Stomach smooth muscle (tissue), 2 donors: Measurements from ENCODE around the gene THAP9.
A peak's percentile ranks its signal among the peaks of the same experiment; 100 is the strongest.
"Not testable (repeated sequence)": the region's sequence is repeated elsewhere in the genome, so short reads cannot be mapped to it uniquely, and the experiment has no call there.

Experiments
- H3K27ac ChIP-seq: one replicate; pipeline ENCODE4 v1.7.0; 2013; ENCODE audit warnings: mild to moderate bottlenecking, low read length, inconsistent platforms
- H3K27me3 ChIP-seq, 2 donors: one replicate each; pipeline ENCODE4 v1.7.0; 2013; ENCODE audit warnings: low read length in 2 of 2; ENCODE audit not compliant: insufficient read depth in 2 of 2, control insufficient read depth in 1 of 2
- H3K36me3 ChIP-seq, 2 donors: one replicate each; pipeline ENCODE4 v1.7.0; 2013; ENCODE audit warnings: low read length in 2 of 2; ENCODE audit not compliant: control insufficient read depth in 2 of 2, insufficient read depth in 2 of 2
- H3K4me1 ChIP-seq: one replicate; pipeline ENCODE4 v1.7.0; 2013; ENCODE audit warnings: low read length; ENCODE audit not compliant: control insufficient read depth, insufficient read depth
- H3K4me3 ChIP-seq, 2 donors: one replicate each; pipeline ENCODE4 v1.7.0; 2013; ENCODE audit warnings: low read length in 2 of 2
- H3K9ac ChIP-seq, 2 donors: one replicate each; pipeline ENCODE4 v1.7.0; 2013; ENCODE audit warnings: low read length in 2 of 2, mild to moderate bottlenecking in 1 of 2
- H3K9me3 ChIP-seq, 2 donors: one replicate each; pipeline ENCODE4 v1.7.0; 2013; ENCODE audit warnings: low read length in 2 of 2; ENCODE audit not compliant: control insufficient read depth in 2 of 2
- donor health status: healthy.
- donor health status: Pancreatic carcinoma.

THAP9 gene, protein sequence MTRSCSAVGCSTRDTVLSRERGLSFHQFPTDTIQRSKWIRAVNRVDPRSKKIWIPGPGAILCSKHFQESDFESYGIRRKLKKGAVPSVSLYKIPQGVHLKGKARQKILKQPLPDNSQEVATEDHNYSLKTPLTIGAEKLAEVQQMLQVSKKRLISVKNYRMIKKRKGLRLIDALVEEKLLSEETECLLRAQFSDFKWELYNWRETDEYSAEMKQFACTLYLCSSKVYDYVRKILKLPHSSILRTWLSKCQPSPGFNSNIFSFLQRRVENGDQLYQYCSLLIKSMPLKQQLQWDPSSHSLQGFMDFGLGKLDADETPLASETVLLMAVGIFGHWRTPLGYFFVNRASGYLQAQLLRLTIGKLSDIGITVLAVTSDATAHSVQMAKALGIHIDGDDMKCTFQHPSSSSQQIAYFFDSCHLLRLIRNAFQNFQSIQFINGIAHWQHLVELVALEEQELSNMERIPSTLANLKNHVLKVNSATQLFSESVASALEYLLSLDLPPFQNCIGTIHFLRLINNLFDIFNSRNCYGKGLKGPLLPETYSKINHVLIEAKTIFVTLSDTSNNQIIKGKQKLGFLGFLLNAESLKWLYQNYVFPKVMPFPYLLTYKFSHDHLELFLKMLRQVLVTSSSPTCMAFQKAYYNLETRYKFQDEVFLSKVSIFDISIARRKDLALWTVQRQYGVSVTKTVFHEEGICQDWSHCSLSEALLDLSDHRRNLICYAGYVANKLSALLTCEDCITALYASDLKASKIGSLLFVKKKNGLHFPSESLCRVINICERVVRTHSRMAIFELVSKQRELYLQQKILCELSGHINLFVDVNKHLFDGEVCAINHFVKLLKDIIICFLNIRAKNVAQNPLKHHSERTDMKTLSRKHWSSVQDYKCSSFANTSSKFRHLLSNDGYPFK

GRCh38 chr4:82900411-82901182 lies at the start of gene THAP9:
Gene THAP9, plus strand, starts transcription at chr4:82900735. Its CDS starts 68 bp downstream, at chr4:82900803.
- Histone ChIP-seq H3K36me3 (peaks cover 0 to 2% of the 10 kb centered on the region in 2 donors), H3K27me3 (no peaks in the 10 kb centered on the region), H3K9me3 (no peaks in the 10 kb centered on the region), H3K9ac (peak within 1 kb of the TSS; percentile 92 to 99), H3K4me3 (peak within 1 kb of the TSS; percentile 94 to 98), H3K4me1 (no peaks in the 10 kb centered on the region), H3K27ac (peak within 1 kb of the TSS; percentile 99)

DNA sequence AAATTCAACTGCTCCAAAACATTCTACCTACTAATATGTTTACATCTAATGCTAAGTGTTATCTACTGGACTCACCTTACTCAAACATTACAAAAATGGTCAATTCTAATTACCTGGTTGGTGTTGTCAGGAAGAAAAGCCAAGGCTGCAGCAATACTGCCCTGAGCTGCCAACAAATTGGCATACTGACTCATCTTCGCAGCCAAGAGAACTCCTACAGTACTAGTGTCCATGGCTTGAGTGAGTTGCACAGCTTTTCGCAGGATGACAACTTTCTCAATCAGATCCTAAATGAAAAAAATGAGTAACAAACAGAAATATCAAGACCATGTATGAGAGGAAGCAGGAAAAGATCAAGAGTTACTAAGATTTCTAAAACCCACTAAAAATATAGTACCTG lies 49.2 kb upstream of the THAP9 start:
- Histone ChIP-seq H3K4me1 (no peaks in the 10 kb centered on the region), H3K27ac (no peak overlapping the region), H3K9ac (no peak overlapping the region), H3K4me3 (no peak overlapping the region), H3K27me3 (no peaks in the 10 kb centered on the region), H3K9me3 (no peaks in the 10 kb centered on the region), H3K36me3 (peaks cover 42 to 50% of the 10 kb centered on the region in 2 donors)

GRCh38 chr4:82851885-82852750 lies 48.4 kb upstream of the THAP9 start:
- H3K9ac ChIP-seq: no peak overlapping the region
- H3K36me3 ChIP-seq: peaks cover 40 to 51% of the 10 kb centered on the region in 2 donors
- H3K4me3 ChIP-seq: no peak overlapping the region
- H3K27ac ChIP-seq: no peak overlapping the region
- no peaks in the 10 kb centered on the region for H3K27me3 ChIP-seq
- H3K9me3 ChIP-seq: no peaks in the 10 kb centered on the region
- H3K4me1 ChIP-seq: no peaks in the 10 kb centered on the region

GRCh38 chr4:82852751-82853285 lies 47.7 kb upstream of the THAP9 start:
- Histone ChIP-seq H3K4me1 (no peaks in the 10 kb centered on the region), H3K9me3 (no peaks in the 10 kb centered on the region), H3K27me3 (no peaks in the 10 kb centered on the region), H3K27ac (no peak overlapping the region), H3K9ac (no peak overlapping the region), H3K4me3 (no peak overlapping the region), H3K36me3 (peaks cover 39 to 49% of the 10 kb centered on the region in 2 donors)

DNA sequence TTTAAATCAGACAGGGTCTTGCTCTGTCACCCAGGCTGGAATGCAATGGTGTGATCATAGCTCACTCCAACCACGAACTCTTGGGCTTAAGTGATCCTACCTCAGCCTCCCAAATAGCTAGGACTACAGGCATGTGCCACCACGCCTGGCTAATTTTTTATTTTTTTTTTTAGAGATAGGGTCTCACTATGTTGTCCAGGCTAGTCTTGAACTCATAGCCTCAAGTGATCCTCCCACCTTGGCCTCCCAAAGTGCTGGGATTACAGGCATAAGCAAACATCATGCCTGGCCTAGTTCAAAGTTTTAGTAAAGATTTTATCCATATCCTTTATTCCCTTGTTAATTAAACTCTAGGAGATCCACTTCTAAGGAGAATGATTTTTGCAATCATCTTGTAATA lies 40.0 kb upstream of the THAP9 start:
- not testable (repeated sequence) for H3K9me3 ChIP-seq, H3K27ac ChIP-seq, H3K9ac ChIP-seq, H3K27me3 ChIP-seq, H3K4me3 ChIP-seq, H3K4me1 ChIP-seq
- peaks cover 23 to 39% of the 10 kb centered on the region in 2 donors for H3K36me3 ChIP-seq

- no peak overlapping the region for H3K4me3 ChIP-seq
- peaks cover 22 to 39% of the 10 kb centered on the region in 2 donors for H3K36me3 ChIP-seq
- H3K27me3 ChIP-seq: no peaks in the 10 kb centered on the region
- H3K9me3 ChIP-seq: no peaks in the 10 kb centered on the region
- H3K27ac ChIP-seq: no peak overlapping the region
- H3K9ac ChIP-seq: no peak overlapping the region
- H3K4me1 ChIP-seq: no peaks in the 10 kb centered on the region
These were observed 39.0 kb upstream of the THAP9 start for GRCh38 chr4:82861529-82861928.

GRCh38 chr4:82864336-82864979 lies 36.1 kb upstream of the THAP9 start:
- no peaks in the 10 kb centered on the region for H3K27me3 ChIP-seq
- no peak overlapping the region for H3K27ac ChIP-seq
- H3K9ac ChIP-seq: no peak overlapping the region
- H3K36me3 ChIP-seq: peaks cover 27 to 37% of the 10 kb centered on the region in 2 donors
- H3K4me1 ChIP-seq: no peaks in the 10 kb centered on the region
- H3K4me3 ChIP-seq: no peak overlapping the region
- H3K9me3 ChIP-seq: no peaks in the 10 kb centered on the region

- no peak overlapping the region for H3K27ac ChIP-seq
- H3K4me3 ChIP-seq: no peak overlapping the region
- H3K36me3 ChIP-seq: peaks cover 29 to 37% of the 10 kb centered on the region in 2 donors
- no peaks in the 10 kb centered on the region for H3K27me3 ChIP-seq
- no peak overlapping the region for H3K9ac ChIP-seq
- H3K4me1 ChIP-seq: no peaks in the 10 kb centered on the region
- H3K9me3 ChIP-seq: no peaks in the 10 kb centered on the region
These were observed 34.9 kb upstream of the THAP9 start for GRCh38 chr4:82865592-82865991.

DNA sequence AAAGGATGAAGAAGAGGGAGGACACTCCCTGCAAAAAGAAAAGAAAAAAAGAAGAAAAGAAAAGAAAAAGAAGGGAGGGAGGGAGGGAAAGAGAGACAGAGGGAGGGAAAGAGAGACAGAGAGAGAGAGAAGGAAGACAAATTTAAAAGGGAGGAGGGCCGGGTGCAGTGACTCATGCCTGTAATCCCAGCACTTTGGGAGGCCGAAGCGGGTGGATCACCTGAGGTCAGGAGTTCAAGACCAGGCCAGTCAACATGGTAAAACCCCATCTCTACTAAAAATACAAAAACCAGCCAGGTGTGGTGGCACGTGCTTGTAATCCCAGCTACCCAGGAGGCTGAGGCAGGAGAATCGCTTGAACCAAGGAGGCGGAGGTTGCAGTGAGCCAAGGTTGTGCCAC lies 34.5 kb upstream of the THAP9 start:
- peaks cover 32 to 39% of the 10 kb centered on the region in 2 donors for H3K36me3 ChIP-seq
- H3K27me3 ChIP-seq, H3K9me3 ChIP-seq, H3K9ac ChIP-seq, H3K4me3 ChIP-seq, H3K27ac ChIP-seq, H3K4me1 ChIP-seq: not testable (repeated sequence)
